Endodermal cell (in vitro differentiated cells): ENCODE results near the gene CCDC70. TPM values are rescaled to one million over a fixed set of nuclear protein-coding genes. Genes with fewer than 3 reads are reported as not detected.

Experiments used
- DNase-seq: peaks from one replicate; pipeline ENCODE4 v3.0.0-alpha.2; 2017
- H3K27ac ChIP-seq: 2 replicates; pipeline ENCODE4 v1.5.1; 2013; ENCODE audit warnings: mild to moderate bottlenecking, low read depth, low read length, moderate library complexity
- H3K27me3 ChIP-seq: 2 replicates; pipeline ENCODE4 v1.6.1; 2013; ENCODE audit warnings: mild to moderate bottlenecking, low read length, moderate library complexity; ENCODE audit not compliant: insufficient read depth, control insufficient read depth, poor library complexity, severe bottlenecking
- H3K36me3 ChIP-seq: 2 replicates; pipeline ENCODE4 v1.7.0; 2013; ENCODE audit warnings: mild to moderate bottlenecking, low read length, moderate library complexity; ENCODE audit not compliant: control insufficient read depth, insufficient read depth
- H3K4me1 ChIP-seq: one replicate; pipeline ENCODE4 v1.7.0; 2013; ENCODE audit warnings: low read length; ENCODE audit not compliant: control insufficient read depth, insufficient read depth
- H3K4me3 ChIP-seq: 2 replicates; pipeline ENCODE4 v1.5.1; 2013; ENCODE audit warnings: mild to moderate bottlenecking, low read length, moderate library complexity
- H3K9ac ChIP-seq: 2 replicates; pipeline ENCODE4 v1.6.1; 2013; ENCODE audit warnings: mild to moderate bottlenecking, low read length, moderate library complexity; ENCODE audit not compliant: poor library complexity, severe bottlenecking; ENCODE audit errors: extremely low read depth
- H3K9me3 ChIP-seq: 2 replicates; pipeline ENCODE4 v1.6.1; 2013; ENCODE audit warnings: mild to moderate bottlenecking, low read length, moderate library complexity; ENCODE audit not compliant: control insufficient read depth
- H3K27ac Mint-ChIP-seq: 2 replicates; pipeline ENCODE4 v1.8.0; 2020; ENCODE audit warnings: mixed read lengths
- H3K27me3 Mint-ChIP-seq: 2 replicates; pipeline ENCODE4 v1.8.0; 2021; ENCODE audit warnings: mild to moderate bottlenecking, mixed read lengths; ENCODE audit not compliant: insufficient read depth
- H3K36me3 Mint-ChIP-seq: 2 replicates; pipeline ENCODE4 v1.8.0; 2020; ENCODE audit warnings: low read depth, mixed read lengths
- H3K4me1 Mint-ChIP-seq: 2 replicates; pipeline ENCODE4 v1.8.0; 2020; ENCODE audit warnings: mixed read lengths
- H3K4me3 Mint-ChIP-seq: 2 replicates; pipeline ENCODE4 v1.8.0; 2020; ENCODE audit warnings: mild to moderate bottlenecking, moderate library complexity, mixed read lengths
- H3K9me3 Mint-ChIP-seq: 2 replicates; pipeline ENCODE4 v1.8.0; 2020; ENCODE audit warnings: mild to moderate bottlenecking, mixed read lengths
- WGBS, 2 experiments: methylation state at CpG; one replicate each; pipeline versions ENCODE4 v1.1.5 to v1.1.7; 2013; ENCODE audit warnings: missing lambda C conversion rate in 2 of 2, mixed read lengths in 1 of 2; ENCODE audit not compliant: insufficient coverage in 1 of 2, insufficient read length in 1 of 2; 5-methylcytosine and 5-hydroxymethylcytosine counted together
- total RNA-seq, 2 donors: library from RNA; stranded (reverse); fragmentation: NEBNext Ultra II Directional in 1 of 2; extraction: Animal tissue kit (Norgen Biotek cat#: 25700) in 1 of 2; gene quantifications; 2 replicates in 1 of 2; 3 replicates in 1 of 2; pipeline ENCODE4 v1.2.1, GENCODE V29; 2021
- TF ChIP-seq, protein P1 (sequence below): fragments of 200-600 bp; sonication (generic); conservative IDR thresholded peaks from 2 replicates; pipeline ENCODE4 v1.5.0; 2021; ENCODE audit warnings: antibody characterized with exemption, mild to moderate bottlenecking

CCDC70 gene
- total RNA-seq, 2 donors from 2014 or later: not detected

- Histone ChIP-seq H3K4me1 (peaks cover 4% of the 10 kb centered on the region), H3K4me3 (no peak overlapping the region), H3K27ac (no peak overlapping the region), H3K27me3 (no peaks in the 10 kb centered on the region), H3K9ac (no peak overlapping the region), H3K9me3 (no peaks in the 10 kb centered on the region), H3K36me3 (no peaks in the 10 kb centered on the region)
- Mint-ChIP-seq H3K36me3 (no peaks in the 10 kb centered on the region), H3K4me1 (peaks cover 20% of the 10 kb centered on the region), H3K27me3 (no peaks in the 10 kb centered on the region), H3K4me3 (no peak overlapping the region), H3K9me3 (no peaks in the 10 kb centered on the region), H3K27ac (no peak overlapping the region)
- DNase-seq: peak; percentile 68
- TF ChIP-seq, protein P1, sequence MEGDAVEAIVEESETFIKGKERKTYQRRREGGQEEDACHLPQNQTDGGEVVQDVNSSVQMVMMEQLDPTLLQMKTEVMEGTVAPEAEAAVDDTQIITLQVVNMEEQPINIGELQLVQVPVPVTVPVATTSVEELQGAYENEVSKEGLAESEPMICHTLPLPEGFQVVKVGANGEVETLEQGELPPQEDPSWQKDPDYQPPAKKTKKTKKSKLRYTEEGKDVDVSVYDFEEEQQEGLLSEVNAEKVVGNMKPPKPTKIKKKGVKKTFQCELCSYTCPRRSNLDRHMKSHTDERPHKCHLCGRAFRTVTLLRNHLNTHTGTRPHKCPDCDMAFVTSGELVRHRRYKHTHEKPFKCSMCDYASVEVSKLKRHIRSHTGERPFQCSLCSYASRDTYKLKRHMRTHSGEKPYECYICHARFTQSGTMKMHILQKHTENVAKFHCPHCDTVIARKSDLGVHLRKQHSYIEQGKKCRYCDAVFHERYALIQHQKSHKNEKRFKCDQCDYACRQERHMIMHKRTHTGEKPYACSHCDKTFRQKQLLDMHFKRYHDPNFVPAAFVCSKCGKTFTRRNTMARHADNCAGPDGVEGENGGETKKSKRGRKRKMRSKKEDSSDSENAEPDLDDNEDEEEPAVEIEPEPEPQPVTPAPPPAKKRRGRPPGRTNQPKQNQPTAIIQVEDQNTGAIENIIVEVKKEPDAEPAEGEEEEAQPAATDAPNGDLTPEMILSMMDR: peak; percentile 58
- WGBS, 2 experiments: 88 to 92% methylated on average over 5 to 6 of the region's 6 CpGs
Observed at GRCh38 chr13:51832471-51833152, 29.2 kb upstream of the CCDC70 start.

DNA sequence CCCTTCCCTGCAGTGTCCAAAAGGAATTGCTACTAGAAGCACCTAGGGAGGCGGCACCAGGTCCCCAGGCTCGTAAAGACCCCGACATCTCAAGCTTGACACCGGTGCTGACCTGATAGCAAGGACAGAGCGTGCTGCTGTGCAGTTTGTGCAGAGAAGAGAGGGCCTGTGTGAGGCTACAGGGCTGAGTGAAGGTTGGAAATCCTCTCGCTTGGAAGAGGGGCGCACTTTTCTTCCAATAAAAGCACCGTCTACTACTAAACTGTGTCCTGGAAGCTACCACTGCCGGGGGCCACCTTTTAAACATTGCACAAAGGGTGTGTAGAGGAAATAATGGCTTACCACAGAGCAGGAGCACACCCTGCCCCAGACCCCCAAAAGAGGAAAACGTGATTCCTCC lies 27.8 kb upstream of the CCDC70 start:
- DNase-seq: no peak
- Mint-ChIP-seq H3K36me3 (no peaks in the 10 kb centered on the region), H3K4me1 (peaks cover 20% of the 10 kb centered on the region), H3K27ac (no peak overlapping the region), H3K4me3 (no peak overlapping the region), H3K27me3 (no peaks in the 10 kb centered on the region), H3K9me3 (no peaks in the 10 kb centered on the region)
- Histone ChIP-seq H3K27me3 (no peaks in the 10 kb centered on the region), H3K4me3 (no peak overlapping the region), H3K9me3 (no peaks in the 10 kb centered on the region), H3K9ac (no peak overlapping the region), H3K4me1 (peaks cover 4% of the 10 kb centered on the region), H3K36me3 (no peaks in the 10 kb centered on the region), H3K27ac (no peak overlapping the region)
- WGBS, 2 experiments: 94 to 98% methylated on average over 5 to 9 of the region's 10 CpGs
- TF ChIP-seq, protein P1: no peak

- no peaks in the 10 kb centered on the region for H3K9me3 ChIP-seq
- 84 to 85% methylated on average over 4 to 7 of the region's 7 CpGs for WGBS, 2 experiments
- Mint-ChIP-seq H3K27me3 (no peaks in the 10 kb centered on the region), H3K9me3 (no peaks in the 10 kb centered on the region), H3K4me3 (no peak overlapping the region), H3K27ac (no peak overlapping the region), H3K36me3 (no peaks in the 10 kb centered on the region), H3K4me1 (peaks cover 20% of the 10 kb centered on the region)
- H3K27me3 ChIP-seq: no peaks in the 10 kb centered on the region
- H3K9ac ChIP-seq: no peak overlapping the region
- no peaks in the 10 kb centered on the region for H3K36me3 ChIP-seq
- no peak for DNase-seq
- TF ChIP-seq, protein P1: no peak
- no peak overlapping the region for H3K27ac ChIP-seq
- H3K4me3 ChIP-seq: no peak overlapping the region
- H3K4me1 ChIP-seq: peaks cover 4% of the 10 kb centered on the region
Observed at GRCh38 chr13:51834581-51835171, 27.1 kb upstream of the CCDC70 start.
